C4-2B (cell line): ENCODE measurements around the gene UNC5C.

Experiments
- H3K27ac ChIP-seq: fragments of 450-650 bp; 2 replicates; pipeline ENCODE4 v1.5.1; 2017
- ZFX ChIP-seq: fragments of 450-650 bp; IDR thresholded peaks from 2 replicates; pipeline ENCODE4 v1.6.1; 2017
- TF ChIP-seq, protein P1 (sequence below): fragments of 450-650 bp; conservative IDR thresholded peaks from 2 replicates; pipeline ENCODE4 v1.5.1; 2017; ENCODE audit warnings: mild to moderate bottlenecking

The UNC5C gene

DNA sequence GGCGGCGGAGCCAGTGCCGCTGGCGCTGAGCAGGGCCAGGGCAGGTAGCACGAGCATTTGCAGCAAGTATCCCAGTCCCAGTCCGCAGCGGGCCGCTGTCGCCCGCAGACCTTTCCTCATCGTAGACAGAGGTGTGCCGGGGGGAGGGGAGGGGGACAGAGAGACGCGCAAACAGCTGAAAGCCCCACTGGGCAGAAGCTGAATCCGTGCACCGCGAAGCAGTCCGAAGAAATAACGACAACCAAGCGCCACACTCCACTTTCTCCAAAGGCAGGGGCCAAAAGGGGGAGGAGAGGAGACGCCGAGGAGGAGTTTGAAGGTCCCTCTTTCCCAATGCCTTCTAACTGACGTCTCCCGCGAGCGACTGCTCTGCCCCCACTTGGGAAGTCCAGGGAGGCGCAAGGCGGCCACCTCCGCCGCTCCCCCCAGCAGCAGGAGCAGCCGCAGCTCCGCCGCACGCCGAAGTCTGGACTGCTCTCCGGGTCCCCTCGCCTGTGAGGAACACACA, at the start of gene UNC5C:
Gene UNC5C, minus strand, starts transcription at position 236 of the 508 bp plus-strand sequence.
- no peak for TF ChIP-seq ZFX
- TF ChIP-seq, protein P1, sequence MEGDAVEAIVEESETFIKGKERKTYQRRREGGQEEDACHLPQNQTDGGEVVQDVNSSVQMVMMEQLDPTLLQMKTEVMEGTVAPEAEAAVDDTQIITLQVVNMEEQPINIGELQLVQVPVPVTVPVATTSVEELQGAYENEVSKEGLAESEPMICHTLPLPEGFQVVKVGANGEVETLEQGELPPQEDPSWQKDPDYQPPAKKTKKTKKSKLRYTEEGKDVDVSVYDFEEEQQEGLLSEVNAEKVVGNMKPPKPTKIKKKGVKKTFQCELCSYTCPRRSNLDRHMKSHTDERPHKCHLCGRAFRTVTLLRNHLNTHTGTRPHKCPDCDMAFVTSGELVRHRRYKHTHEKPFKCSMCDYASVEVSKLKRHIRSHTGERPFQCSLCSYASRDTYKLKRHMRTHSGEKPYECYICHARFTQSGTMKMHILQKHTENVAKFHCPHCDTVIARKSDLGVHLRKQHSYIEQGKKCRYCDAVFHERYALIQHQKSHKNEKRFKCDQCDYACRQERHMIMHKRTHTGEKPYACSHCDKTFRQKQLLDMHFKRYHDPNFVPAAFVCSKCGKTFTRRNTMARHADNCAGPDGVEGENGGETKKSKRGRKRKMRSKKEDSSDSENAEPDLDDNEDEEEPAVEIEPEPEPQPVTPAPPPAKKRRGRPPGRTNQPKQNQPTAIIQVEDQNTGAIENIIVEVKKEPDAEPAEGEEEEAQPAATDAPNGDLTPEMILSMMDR = no peak
- H3K27ac ChIP-seq = no peak within 1 kb of the TSS

GRCh38 chr4:95596676-95597075, 47.9 kb upstream of the UNC5C start:
- H3K27ac ChIP-seq = no peak overlapping the region
- TF ChIP-seq, protein P1 = no peak
- TF ChIP-seq ZFX = no peak

- TF ChIP-seq ZFX = no peak
- TF ChIP-seq, protein P1 = no peak
- no peak overlapping the region for H3K27ac ChIP-seq
Measured at GRCh38 chr4:95594629-95595028, 45.9 kb upstream of the UNC5C start.

GRCh38 chr4:95594013-95594412, 45.2 kb upstream of the UNC5C start:
- TF ChIP-seq, protein P1 = no peak
- TF ChIP-seq ZFX = no peak
- no peak overlapping the region for H3K27ac ChIP-seq

DNA sequence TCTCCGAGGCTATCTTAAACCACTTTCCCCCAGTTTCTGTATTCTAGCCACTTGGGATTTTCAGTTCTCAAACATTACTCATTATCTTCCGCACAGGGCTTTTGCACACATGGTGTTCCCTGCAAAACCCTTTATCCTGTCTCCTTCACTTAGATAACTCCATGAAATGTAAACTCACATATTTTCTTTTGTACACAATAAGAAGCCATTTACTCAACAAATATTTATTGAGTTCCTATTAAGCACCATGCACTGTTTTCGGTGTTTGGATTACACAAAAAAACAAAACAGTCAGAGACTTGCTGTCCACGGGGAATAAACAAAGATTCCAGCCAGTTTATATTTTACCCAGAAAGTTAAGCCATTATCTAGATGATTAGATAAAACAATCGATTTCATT, 42.5 kb upstream of the UNC5C start:
- H3K27ac ChIP-seq = no peak overlapping the region; the same call in 1 of the 2 replicates
- TF ChIP-seq ZFX = no peak
- TF ChIP-seq, protein P1 = no peak

DNA sequence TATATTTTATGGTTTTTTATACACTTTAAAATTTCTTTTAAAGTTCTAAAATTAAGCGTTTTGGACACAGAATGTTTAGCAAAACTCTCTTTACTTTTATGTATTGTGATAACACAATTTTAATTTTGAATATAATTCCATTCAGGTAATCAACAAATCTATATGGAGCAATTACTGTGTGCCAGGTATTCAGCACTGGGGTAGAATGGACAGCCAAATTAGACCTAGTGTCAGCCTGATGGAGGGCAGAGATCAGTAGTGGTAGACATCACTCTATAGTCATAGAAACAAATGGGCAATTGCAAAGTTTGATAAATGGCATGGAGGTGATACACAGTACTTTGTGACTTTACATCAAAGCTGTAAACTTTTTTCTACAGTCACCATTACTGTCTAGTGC, 41.8 kb upstream of the UNC5C start:
- no peak for TF ChIP-seq ZFX
- TF ChIP-seq, protein P1 = no peak
- no peak overlapping the region; the same call in 1 of the 2 replicates for H3K27ac ChIP-seq

GRCh38 chr4:95585016-95585695, 36.4 kb upstream of the UNC5C start:
- TF ChIP-seq ZFX = no peak
- TF ChIP-seq, protein P1 = no peak
- no peak overlapping the region for H3K27ac ChIP-seq
